HG02973 (cell line): Measurements from ENCODE around the gene ZNF618.

ENCODE experiments used
- ATAC-seq: cut with Tn5 transposase; IDR thresholded peaks from one replicate; pipeline ENCODE4 v1.9.1; 2021; ENCODE audit warnings: moderate library complexity; ENCODE audit not compliant: unreplicated experiment

The ZNF618 gene

GRCh38 chr9:114090798-114091197 is 214.7 kb downstream of the ZNF618 start:
- no peak for ATAC-seq

- no peak for ATAC-seq
These were observed 215.6 kb downstream of the ZNF618 start for GRCh38 chr9:114091711-114092110.

- no peak for ATAC-seq
These were observed 216.2 kb downstream of the ZNF618 start for GRCh38 chr9:114092336-114092735.

- ATAC-seq = no peak
These were observed 216.9 kb downstream of the ZNF618 start for GRCh38 chr9:114093031-114093471.

- no peak for ATAC-seq
These were observed 217.8 kb downstream of the ZNF618 start for GRCh38 chr9:114093761-114094505.

- ATAC-seq = no peak
These were observed 218.9 kb downstream of the ZNF618 start for GRCh38 chr9:114094971-114095370.

- ATAC-seq = no peak
These were observed 220.0 kb downstream of the ZNF618 start for GRCh38 chr9:114096041-114096511.

GRCh38 chr9:114096866-114097612 is 220.9 kb downstream of the ZNF618 start:
- ATAC-seq = no peak

- no peak for ATAC-seq
These were observed 221.5 kb downstream of the ZNF618 start for GRCh38 chr9:114097613-114098020.

GRCh38 chr9:114098021-114098935 is 222.2 kb downstream of the ZNF618 start:
- no peak for ATAC-seq

GRCh38 chr9:114098936-114099668 is 223.0 kb downstream of the ZNF618 start, which contains the start of gene KIF12:
TSS of gene KIF12 (minus strand) at chr9:114099292. CDS start at chr9:114099276, 16 bp downstream.
- ATAC-seq = no peak

- no peak for ATAC-seq
These were observed 223.7 kb downstream of the ZNF618 start for GRCh38 chr9:114099669-114100270.

- ATAC-seq = no peak
These were observed 224.4 kb downstream of the ZNF618 start for GRCh38 chr9:114100536-114100935.

GRCh38 chr9:114102484-114102883 is 226.4 kb downstream of the ZNF618 start:
- ATAC-seq = no peak

GRCh38 chr9:114105236-114105635 is 229.1 kb downstream of the ZNF618 start:
- no peak for ATAC-seq
